MM.1S (cell line): ENCODE results near the gene FKBP9.

Experiments
- EZH2 ChIP-seq: fragments of 300-600 bp; sonication (generic); optimal IDR thresholded peaks from 2 replicates; pipeline ENCODE3; 2017; ENCODE audit warnings: low read depth, mild to moderate bottlenecking, antibody characterized with exemption, low read length, mixed read lengths
- EZH2phosphoT487 ChIP-seq: fragments of 300-600 bp; sonication (generic); IDR thresholded peaks from 2 replicates; pipeline ENCODE4 v1.6.1; 2018; ENCODE audit warnings: antibody characterized with exemption, low read length
- TF ChIP-seq, protein P1 (sequence below): fragments of 300-600 bp; sonication (generic); IDR thresholded peaks from 2 replicates; pipeline ENCODE4 v1.5.1; 2016; ENCODE audit warnings: antibody characterized with exemption, low read length, mixed read lengths

GRCh38 chr7:32914184-32914583, 43.1 kb upstream of the FKBP9 start:
- TF ChIP-seq, protein P1, sequence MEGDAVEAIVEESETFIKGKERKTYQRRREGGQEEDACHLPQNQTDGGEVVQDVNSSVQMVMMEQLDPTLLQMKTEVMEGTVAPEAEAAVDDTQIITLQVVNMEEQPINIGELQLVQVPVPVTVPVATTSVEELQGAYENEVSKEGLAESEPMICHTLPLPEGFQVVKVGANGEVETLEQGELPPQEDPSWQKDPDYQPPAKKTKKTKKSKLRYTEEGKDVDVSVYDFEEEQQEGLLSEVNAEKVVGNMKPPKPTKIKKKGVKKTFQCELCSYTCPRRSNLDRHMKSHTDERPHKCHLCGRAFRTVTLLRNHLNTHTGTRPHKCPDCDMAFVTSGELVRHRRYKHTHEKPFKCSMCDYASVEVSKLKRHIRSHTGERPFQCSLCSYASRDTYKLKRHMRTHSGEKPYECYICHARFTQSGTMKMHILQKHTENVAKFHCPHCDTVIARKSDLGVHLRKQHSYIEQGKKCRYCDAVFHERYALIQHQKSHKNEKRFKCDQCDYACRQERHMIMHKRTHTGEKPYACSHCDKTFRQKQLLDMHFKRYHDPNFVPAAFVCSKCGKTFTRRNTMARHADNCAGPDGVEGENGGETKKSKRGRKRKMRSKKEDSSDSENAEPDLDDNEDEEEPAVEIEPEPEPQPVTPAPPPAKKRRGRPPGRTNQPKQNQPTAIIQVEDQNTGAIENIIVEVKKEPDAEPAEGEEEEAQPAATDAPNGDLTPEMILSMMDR, result no peak
- no peak for TF ChIP-seq EZH2phosphoT487
- TF ChIP-seq EZH2, result no peak
